CD4-positive, alpha-beta T cell treated with Interleukin-12 subunit alpha and Interleukin-12 subunit beta, for 1 hour (primary cell): Measurements from ENCODE around the gene CHMP4B.
"Not testable (repeated sequence)": the region's sequence is repeated elsewhere in the genome, so short reads cannot be mapped to it uniquely, and the experiment has no call there.

Experiments
- DNase-seq: peaks from one replicate; pipeline ENCODE4 v3.0.0-alpha.2; 2020

CHMP4B gene

DNA sequence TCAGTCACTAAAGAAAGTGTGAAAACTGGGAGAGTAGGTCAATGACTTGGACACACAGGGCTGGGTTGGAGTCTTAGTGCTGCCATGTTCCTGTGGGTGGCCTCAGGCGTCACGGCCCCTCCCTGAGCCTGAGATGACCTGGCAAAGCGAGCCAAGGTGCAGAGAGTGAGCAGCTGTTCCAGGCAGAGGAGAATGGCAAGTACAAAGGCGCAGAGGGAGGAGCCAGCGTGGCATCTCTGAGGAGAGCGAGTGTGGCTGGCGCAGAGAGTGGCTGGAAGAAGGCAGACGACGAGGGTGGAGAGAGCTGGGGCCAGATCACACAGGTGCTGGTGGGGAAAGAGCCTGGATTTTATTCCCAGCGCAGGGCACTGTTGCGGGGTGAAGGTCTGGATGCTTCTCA, 20.6 kb upstream of the CHMP4B start:
- DNase-seq: no peak

DNA sequence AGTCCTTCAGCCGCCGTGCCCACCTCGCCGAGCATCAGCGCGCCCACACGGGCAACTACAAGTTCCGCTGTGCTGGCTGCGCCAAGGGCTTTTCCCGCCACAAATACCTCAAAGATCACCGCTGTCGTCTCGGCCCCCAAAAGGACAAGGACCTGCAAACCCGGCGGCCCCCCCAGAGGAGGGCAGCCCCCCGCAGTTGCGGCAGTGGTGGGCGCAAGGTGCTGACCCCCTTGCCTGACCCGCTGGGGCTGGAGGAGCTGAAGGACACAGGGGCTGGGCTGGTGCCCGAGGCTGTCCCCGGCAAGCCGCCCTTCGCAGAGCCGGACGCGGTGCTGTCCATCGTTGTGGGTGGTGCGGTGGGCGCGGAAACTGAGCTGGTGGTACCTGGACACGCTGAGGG, 20.1 kb upstream of the CHMP4B start:
- no peak for DNase-seq

DNA sequence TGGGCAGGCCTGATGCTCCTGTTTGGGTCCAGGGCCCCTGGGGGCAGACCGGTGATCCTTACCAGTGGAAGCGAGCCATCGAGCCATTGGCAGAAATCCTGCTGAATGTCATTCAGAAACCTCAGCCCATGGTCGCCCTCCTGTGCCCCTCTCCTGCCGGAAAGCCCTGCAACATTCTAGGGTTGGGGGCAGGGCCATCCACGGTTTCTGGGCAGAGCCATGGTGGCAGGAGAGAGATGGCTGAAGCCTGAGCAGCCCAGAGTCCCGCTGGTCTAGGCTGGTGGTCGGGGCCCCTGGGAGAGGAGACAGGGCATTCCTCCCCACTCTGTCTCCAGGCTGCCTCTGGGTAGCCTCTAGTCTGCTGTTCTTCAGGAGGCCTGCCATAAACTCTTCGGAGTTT, 19.6 kb upstream of the CHMP4B start:
- no peak for DNase-seq

DNA sequence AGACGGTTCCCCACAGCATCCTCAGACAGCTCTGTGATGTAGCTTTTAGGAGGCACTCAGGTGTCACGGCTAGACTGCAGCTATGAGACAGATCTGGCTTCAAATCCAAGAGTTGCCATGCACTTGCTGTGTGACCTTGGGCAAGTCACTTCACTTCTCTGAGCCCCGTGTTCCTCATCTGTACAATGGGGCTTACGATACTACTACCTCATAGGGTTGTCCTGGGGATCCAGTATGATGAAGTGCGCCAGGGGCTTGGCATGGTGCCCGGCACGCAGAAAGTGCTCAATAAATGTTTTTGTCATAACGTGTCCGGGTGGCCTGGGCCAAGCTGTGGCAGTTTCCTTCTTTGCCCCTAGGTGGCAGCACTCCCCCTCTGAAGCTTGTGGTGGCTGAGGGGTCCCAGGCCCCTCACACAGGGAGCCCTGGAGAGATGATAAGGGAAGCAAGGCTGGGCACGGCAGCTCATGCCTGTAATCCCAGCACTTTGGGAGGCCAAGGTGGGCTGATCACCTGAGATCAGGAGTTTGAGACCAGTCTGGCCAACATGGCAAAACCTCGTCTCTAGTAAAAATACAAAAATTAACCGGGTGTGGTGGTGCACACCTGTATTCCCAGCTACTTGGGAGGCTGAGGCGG, 19.1 kb upstream of the CHMP4B start:
- peak; percentile 49 for DNase-seq

DNA sequence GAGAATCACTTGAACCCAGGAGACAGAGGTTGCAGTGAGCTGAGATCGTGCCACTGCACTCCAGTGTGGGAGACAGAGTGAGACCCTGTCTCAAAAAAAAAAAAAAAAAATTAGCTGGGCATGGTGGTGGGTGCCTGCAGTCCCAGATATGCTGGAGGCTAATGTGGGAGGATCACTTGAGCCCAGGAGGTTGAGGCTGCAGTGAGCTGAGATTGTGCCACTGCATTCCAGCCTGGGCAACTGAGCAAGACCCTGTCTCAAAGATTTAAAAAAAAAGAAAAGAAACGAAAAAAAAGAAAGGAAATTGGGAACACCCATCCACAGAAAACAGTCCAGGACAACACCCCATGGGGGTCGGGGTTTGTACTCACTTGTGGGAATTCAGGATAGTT, 18.6 kb upstream of the CHMP4B start:
- DNase-seq: not testable (repeated sequence)

DNA sequence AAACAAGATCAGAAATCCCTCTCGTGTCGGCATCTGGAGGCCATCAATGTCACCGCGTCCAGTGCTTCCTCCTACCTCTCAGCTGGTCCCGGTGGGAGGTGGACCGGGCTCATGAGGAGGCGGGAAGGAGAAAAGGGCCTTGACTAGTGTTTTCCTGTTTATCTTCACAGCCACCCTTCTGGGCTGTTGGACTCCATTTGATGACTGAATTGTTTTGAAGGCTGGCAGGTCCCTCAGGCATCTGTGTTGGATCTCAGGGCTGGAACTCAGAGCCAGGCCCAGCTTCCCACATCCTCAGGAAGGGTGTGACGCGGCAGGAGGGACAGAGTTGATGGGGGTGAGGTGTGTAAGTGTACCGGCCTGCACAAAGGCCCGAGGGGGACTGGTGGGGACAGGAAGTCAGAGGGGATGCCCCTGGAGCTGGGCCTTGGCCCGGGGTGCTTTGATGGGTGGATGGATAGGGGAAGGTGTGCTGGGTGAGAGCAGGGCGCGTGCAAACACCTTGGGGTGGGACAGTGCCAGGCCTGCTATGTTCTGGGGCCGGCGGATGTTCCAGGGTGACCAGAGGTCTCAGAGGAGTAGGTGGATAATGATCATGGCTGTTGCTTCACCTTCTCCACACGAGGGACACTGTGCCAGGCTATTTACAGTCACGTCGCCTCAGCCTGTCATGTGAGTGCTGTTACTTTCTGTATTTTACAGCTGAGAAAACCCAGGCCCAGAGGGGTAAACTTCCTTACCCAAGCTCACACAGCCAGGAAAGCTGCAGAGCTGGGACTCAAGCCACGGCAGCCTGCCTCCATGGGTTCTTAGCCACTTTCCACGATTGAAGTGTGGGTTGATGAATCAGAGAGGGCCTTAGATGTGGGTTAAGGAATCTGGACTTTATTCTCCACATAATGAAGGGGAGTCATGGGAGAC, 17.9 kb upstream of the CHMP4B start:
- no peak for DNase-seq

DNA sequence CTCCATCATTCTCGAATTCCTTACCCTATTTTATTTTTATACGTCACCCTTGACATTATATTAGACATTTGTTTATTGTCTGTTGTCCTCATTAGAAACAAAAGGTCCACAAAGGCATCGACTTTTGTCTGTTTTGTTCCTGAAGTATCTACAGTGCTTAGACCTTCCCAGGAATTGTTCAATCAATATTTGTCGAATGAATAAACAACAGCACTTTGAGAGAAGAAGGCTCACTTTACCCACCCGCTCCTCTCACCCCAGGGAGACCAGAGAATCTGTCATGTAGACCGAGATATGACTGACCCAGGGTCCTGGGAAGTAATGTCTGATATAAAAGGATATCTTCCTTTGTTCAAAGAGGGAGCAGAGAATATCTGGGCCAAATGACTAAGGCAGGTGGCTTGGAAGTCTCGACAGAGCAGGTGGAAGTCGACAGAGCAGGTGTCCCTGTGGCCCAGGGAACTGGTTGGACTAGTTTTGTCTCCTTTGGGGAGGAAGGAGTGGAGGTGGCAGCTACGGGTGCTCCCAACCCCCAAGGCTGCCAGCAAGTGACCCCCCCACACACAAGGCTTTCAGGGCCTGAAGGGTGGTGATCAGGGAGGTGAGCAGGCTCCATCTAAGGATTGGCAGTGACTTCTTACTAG, 14.8 kb upstream of the CHMP4B start:
- DNase-seq: no peak

DNA sequence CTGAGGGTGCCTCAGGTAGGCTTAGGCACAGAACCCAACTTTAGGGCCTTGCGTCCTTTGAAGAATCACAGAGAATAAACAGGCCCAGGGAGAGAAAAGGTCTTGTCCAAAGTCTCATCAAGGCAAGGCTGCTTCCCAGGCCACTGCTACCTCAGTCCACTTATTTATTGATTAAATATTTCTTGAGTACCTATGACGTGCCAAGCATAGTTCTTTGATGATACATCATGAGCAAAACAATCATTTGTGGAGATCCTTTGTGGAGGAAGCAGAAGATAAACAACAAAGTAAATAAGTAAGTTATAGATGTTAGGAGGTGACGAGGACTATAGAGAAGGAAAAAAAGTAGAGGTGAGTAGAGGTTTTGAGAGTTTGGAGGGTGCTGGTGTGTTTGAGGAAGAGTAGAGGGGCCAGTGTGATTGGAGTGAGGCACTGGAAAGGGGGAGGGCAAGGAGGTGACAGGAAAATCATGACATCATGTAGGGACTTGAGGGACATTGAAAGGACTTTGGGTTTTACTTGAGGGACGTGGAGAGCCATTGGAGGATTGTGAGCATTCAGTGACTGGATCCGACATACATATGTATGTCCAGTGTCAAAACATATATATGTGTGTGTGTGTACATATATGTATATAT, 14.1 kb upstream of the CHMP4B start:
- DNase-seq: no peak

DNA sequence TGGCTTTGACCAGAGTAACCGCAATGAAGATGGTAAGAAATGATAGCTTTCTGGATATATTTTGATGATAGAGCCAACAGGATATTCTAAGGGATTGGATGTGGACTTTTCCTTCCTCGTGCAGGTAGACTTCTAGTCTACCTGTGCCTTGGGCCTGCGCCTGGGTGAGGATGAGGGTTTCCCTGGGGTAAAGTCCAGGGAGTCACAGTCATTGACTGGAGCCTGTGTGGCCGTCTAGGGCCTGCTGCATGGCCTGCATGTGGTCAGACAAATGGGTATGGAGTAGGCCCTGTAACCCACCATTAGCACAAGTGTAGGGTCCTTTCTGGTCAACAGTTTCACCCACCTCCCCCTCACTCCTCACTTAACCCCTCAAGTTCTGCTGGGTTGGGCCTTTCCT, 12.7 kb upstream of the CHMP4B start:
- no peak for DNase-seq

DNA sequence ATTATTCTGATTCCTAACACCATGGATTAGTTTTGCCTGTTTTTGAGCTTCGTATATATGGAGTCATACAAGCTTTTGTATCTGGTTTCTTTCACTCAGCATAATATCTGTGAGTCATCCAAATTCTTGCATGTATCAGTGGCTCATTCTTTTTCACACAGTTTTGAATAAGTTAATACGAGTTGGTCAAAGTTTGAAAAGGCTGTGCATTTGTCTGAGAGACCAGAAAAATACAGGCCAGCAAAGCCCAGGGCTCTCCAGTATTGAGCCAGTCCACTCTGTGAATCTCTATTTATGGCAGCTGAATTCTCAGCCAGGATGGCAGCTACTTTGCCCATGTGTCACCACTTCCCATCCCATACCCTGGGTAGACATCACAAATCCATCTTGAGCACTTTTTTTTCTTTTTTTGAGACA, 7.2 kb upstream of the CHMP4B start:
- no peak for DNase-seq

DNA sequence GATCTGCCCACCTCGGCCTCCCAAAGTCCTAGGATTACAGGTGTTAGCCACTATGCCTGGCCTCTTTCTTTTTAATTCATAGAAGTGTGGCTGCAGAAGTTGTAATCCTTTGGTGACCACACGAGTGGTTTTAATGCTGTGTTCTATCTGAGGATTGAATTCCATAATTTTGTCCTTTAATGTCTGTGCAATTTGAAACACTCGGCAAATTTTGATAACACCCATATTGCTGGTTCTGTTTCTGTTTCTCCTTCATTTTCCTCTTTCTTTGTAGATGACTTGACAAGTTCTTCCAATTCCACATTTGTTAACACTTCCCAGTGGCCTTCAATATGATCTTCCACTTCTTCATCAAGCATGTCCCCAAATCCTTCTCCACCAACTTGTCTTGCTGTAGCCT, 2.8 kb upstream of the CHMP4B start:
- no peak for DNase-seq

DNA sequence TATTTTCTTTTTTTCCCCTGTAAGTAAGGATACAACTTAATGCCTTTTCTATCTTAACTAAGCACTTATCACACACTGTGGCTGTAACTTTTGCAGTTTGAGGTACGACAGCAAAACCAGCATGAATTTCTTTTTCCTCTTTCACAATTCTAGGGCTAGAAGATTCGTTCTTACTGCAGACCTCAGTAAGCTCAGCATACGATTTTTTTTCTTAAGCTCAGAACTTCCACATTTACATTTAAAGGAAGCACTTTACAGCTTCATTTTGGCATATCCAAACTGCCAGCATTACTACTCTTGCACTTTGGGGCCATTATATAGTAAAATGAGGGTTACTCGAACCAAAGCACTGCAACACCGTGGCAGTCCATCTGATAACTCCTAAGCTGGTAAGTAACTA, 889 bp upstream of the CHMP4B start:
- no peak for DNase-seq

DNA sequence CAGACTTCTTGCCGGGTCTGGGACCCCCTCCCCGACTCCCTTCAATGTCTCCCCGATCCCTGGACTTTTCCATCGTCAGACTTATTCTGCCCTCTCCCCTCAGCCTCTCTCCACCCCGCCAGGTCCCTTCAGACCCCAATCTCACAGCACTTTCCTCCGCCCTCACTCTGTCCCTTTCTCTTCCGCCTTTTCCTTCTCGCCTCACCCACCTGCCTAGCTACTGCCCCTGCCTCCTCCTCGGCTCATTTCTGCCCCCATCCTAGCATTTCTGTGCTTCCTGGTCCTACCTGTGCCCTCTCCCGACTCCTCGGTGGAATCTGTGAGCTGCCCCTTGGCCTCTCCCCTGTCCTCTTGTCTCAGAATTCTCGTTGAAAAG, 616 bp downstream of the CHMP4B start:
- DNase-seq: peak; percentile 6

DNA sequence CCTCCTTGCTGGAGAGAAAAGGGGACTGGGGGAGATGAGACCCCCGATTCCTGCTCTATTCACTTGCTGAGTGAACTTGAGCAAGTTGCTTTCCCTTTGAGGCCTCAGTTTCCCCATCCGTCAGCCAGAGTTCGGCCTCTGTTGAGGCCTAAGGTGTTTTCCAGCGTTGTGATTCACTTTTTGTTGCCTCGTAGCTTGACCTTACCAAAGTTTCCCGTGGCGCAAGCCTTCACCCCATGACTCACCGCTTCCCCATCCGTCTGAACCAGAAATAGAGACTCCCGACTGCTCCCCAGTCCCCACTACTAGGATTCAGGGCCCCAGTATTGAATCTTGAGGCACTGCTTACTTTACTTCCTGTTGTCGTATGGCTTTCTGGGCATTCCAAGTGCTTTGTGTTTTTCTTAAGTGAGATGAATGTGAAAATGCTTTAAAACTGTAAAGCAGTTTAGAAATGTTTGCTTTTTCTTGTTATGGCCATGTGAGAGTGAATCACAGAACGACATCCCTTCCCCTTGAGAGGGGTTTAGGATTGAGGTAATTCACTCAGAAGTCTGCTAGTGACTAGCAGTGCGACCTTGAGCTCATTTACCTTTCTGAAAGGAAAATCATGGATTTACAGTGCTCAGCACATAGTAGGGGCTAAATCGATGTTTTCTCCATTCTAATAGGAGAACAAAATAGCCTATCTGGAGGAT, 1.2 kb downstream of the CHMP4B start:
- peak; percentile 37 for DNase-seq

DNA sequence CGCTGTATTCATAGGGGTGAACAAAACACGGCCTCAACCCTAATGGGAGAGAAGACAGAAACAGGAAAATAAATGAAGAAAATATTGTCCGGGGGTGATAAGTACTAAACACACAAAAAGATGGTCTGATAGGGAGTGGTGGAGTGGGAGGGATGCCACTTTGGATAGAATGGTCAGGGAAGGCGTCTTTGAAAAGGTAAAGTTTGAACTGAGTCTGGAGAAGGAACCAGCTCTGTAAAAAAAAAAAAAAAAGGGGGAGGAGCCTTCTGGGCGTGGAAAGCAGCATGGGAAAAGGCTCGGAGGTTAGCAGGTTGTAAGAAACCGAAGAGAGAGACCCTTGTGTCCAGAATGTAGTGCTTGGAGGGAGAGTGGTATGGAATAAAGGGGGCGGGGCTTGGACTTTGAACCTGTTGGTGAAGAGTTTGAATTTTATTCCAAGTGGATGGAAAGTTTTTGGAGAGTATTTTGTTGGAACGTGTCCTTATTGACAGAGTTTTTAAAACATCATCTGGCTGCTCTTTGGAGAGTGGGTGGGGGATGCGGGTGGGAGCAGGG, 1.8 kb downstream of the CHMP4B start:
- no peak for DNase-seq

DNA sequence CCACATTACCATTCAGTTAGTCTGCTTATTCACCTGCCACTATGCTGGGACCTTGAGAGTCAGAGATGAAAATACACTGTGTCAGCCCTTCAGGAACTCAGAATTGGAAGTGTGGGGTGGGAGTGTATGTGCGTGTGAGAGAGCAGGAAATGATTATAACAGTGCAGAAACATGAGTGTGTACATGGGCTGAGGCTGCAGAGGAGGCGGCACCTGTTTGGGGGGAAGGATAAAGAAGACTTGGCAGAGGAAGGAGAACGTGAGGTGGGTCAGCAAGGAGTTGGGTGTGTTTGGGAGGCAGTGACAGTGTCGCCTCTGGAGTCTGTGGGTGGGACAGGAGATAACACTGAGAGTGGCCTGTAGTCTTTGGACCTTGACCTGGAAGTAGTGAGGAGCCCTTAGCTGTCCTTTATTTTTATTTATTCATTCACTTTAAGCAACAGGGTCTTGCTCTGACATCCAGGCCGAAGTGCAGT, 3.1 kb downstream of the CHMP4B start:
- DNase-seq: no peak

DNA sequence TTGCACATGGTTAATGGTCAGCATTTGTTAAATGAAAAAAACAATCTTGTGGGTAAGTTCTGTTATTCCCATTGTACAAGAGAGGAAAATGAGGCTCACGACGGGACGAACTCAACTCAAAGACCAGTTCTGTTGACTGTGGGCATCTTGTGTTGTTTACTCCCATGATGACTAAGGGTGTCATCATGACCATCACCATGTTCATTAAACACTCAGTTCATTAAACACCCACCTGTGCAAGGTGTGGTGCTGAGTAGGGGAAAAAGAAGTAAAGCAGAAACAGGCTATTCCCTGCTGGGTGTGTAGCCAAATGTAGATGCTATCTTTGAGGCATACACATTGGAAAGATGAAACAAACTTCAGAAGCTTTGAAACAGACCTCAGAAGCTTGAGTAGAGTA, 4.5 kb downstream of the CHMP4B start:
- DNase-seq: no peak

DNA sequence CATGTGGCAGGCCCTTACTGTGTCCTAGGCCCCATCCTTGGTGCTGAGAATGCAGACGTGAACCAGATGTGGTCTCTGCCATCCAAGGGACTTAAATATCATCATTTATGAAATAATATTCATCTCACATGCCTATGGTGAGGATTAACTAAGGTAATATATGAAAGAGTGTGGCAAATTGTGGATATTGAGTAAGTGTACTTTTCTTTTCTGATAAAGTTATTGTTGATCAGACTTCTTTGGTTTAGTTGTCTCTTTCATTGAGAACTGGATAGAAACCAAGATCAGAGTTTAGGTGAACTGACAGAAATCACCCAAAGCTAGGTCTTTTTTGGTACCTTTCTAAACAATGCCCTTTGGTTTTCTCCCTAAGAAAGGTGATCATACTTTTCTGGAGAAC, 5.0 kb downstream of the CHMP4B start:
- DNase-seq: no peak

DNA sequence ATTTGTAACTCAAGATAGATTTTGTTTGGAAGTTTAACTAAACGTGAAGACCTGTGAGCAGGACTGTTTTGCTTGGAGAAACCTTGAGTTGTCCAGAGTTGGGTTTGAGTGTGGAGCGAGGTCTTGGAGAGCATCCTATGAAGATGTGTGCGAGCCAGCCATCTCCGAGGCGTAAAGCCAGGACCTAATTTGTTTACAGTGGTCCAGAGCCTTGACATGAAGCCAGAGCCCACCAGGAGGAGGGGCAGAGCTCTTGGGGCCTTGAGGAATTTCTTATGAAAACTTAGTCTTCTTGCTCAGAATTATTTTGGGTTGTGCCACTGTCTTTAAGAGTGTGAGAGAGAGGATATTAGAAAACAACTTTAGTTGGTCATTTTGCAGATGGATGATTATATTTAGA, 6.3 kb downstream of the CHMP4B start:
- DNase-seq: no peak

DNA sequence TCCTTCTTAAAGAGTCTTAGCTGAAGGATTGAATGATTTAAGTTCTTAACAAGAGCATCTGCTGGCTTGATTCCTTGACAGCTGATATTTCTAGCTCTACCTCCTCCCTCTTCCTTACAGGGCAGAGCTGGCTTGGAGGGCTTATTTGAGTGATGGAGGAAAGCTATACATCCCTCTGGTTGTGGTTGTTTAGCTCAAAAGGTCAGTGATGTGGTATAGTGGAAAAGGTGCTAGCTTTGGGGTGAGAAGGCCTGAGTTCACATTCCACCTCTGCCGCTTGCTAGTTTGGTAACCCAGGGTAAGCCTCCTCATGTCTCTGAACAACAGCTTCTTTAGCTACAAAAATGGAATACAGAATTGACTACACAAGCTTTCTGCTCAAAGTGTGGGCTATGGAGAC, 8.3 kb downstream of the CHMP4B start:
- no peak for DNase-seq

DNA sequence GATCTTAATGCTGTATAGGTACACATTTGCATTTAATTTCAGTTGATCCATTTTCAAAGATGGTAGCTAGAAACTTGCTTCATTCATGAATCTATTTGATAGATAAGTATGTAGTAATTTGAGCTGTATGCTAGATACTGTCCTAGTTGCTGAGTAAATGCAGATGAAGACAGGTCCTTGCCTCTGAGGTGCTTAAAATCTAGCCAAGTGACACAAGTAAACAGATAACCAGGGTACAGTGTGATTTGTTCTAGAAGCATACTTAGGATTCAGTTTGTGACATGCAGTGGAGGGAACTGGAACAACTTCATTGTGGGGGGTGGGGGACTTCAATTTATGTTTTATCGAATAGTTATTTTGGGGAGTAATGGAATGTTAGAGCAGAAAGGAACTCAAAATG, 9.2 kb downstream of the CHMP4B start:
- no peak for DNase-seq

DNA sequence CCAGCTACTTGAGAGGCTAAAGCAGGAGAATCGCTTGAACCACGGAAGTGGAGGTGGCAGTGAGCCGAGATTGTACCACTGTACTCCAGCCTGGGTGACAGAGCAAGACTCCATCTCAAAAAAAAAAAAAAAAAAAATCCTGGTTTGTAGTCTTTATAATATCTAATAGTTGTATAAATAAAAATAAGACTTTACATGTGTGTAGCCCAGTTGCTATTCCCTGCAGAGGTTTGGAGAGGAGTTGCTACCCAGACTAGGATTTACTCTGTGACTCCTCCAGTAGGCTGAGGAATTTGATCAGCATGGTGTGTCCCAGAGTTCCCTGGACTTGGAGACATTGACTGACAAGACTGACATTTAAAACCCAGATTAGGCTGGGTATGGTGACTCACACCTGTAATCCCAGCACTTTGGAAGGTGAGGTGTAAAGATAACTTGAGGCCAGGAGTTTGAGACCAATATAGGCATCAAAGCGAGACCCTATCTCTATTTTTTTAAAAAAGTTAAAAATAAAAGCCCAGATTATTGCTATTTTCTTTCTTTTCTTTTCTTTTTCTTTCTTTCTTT, 10.2 kb downstream of the CHMP4B start:
- DNase-seq: no peak
